ENCODE results near the gene FBXW11. TPM values are rescaled to one million over a fixed set of nuclear protein-coding genes. Genes with fewer than 3 reads are reported as not detected.

FBXW11 gene
- total RNA-seq, 1 donor from 2014 or later: 71.6 TPM

DNA sequence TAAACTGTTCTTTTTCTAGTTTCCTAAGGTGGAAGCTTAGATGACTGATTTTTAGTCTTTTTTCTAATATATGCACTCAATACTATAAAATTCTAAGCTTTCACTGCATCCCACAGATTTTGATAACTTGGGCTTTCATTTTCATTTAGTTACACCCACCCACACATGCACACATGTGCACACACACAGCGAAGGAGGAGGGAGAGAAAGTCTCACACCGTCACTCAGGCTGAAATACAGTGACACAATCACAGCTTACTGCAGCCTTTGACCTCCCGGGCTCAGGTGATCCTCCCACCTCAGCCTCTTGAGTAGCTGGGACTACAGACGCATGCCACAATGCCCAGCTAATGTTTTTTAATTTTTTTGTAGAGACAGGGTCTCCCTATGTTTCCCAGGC lies 124.3 kb downstream of the FBXW11 start:
- DNase-seq (ENCODE audit: low read depth): no peak
- no peaks in the 10 kb centered on the region for H3K27me3 ChIP-seq (ENCODE audit: control insufficient read depth, insufficient read depth, low read length)
- H3K36me3 ChIP-seq (ENCODE audit: control insufficient read depth, insufficient read depth, low read length): peaks cover under 1% of the 10 kb centered on the region
- TF ChIP-seq CTCF (IDR thresholded peaks at IDR 0.05; ENCODE audit: insufficient read depth, low read length, severe bottlenecking): no peak
- H3K4me3 ChIP-seq (ENCODE audit: low read depth, low read length): no peak overlapping the region
- FAIRE-seq: no peak

GRCh38 chr5:171874234-171874633 lies 132.2 kb downstream of the FBXW11 start:
- H3K27me3 ChIP-seq (ENCODE audit: control insufficient read depth, insufficient read depth, low read length): no peaks in the 10 kb centered on the region
- H3K4me3 ChIP-seq (ENCODE audit: low read depth, low read length): no peak overlapping the region
- FAIRE-seq: no peak
- no peak for DNase-seq (ENCODE audit: low read depth)
- peaks cover 12% of the 10 kb centered on the region for H3K36me3 ChIP-seq (ENCODE audit: control insufficient read depth, insufficient read depth, low read length)
- no peak for TF ChIP-seq CTCF (IDR thresholded peaks at IDR 0.05; ENCODE audit: insufficient read depth, low read length, severe bottlenecking)

DNA sequence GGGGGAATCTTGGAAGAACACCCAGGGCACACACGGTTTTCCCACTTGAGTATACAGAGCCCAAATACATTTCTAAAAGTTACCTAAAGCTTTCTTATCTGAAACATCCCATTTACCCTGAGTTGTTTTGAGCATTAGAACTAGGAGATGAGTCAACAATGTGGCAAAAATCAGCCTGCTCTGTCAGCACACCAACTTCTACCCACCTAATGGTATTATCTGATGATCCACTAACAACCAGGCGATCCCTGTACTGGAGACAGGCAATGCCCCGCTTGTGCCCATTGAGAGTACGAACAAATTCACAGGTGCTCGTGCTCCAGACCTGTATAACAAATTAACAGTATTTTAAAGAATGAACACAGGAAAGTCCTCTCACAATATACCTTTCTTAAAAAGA lies 133.8 kb downstream of the FBXW11 start:
- Histone ChIP-seq H3K27me3 (ENCODE audit: control insufficient read depth, insufficient read depth, low read length) (no peaks in the 10 kb centered on the region), H3K4me3 (ENCODE audit: low read depth, low read length) (no peak overlapping the region), H3K36me3 (ENCODE audit: control insufficient read depth, insufficient read depth, low read length) (peaks cover 12% of the 10 kb centered on the region)
- DNase-seq (ENCODE audit: low read depth) (no peak), FAIRE-seq (no peak)
- no peak for TF ChIP-seq CTCF (IDR thresholded peaks at IDR 0.05; ENCODE audit: insufficient read depth, low read length, severe bottlenecking)

DNA sequence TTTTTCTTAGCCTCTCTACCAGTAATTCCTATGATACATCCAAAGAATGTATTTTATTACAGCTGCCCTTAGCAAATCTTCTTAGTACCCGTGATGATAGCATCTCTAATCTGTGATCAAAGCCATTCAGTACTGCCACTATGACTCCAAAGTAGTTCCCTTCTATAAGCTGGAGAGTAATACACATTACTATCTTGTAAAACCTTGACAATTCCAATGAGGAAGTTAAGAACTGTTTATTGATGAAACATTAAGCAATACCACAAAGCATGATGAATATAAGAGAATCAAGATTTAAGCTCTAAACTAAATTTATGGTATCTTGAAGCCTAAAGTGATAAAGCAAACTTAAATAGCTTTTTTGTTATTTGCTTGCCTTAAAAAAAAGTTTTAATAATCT lies 134.7 kb downstream of the FBXW11 start:
- FAIRE-seq (no peak), DNase-seq (ENCODE audit: low read depth) (no peak)
- Histone ChIP-seq H3K27me3 (ENCODE audit: control insufficient read depth, insufficient read depth, low read length) (no peaks in the 10 kb centered on the region), H3K36me3 (ENCODE audit: control insufficient read depth, insufficient read depth, low read length) (peaks cover 11% of the 10 kb centered on the region), H3K4me3 (ENCODE audit: low read depth, low read length) (no peak overlapping the region)
- no peak for TF ChIP-seq CTCF (IDR thresholded peaks at IDR 0.05; ENCODE audit: insufficient read depth, low read length, severe bottlenecking)

- no peak for FAIRE-seq
- no peak for TF ChIP-seq CTCF (IDR thresholded peaks at IDR 0.05; ENCODE audit: insufficient read depth, low read length, severe bottlenecking)
- H3K27me3 ChIP-seq (ENCODE audit: control insufficient read depth, insufficient read depth, low read length): no peaks in the 10 kb centered on the region
- H3K36me3 ChIP-seq (ENCODE audit: control insufficient read depth, insufficient read depth, low read length): peaks cover 6% of the 10 kb centered on the region
- no peak for DNase-seq (ENCODE audit: low read depth)
- H3K4me3 ChIP-seq (ENCODE audit: low read depth, low read length): no peak overlapping the region
These were observed 136.5 kb downstream of the FBXW11 start for GRCh38 chr5:171869956-171870355.

DNA sequence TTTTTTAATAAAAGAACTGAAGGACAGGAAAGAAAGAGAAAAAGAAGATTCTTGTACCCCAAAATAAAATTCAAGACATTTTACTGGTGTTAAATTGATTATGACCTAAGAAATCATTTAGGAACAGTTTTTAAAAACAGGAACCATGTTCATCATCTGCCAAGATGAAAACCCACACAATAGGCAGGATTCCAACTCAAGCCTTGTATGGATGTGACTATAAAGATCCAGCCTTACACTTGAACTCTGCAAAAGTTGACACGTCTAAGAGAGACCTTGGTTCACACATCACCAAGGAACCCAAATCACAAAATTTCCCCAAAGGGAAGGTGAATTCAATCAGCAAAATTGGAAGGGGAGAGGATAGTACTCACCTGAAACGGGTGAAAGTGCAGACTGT lies 138.2 kb downstream of the FBXW11 start:
- DNase-seq (ENCODE audit: low read depth): no peak
- H3K36me3 ChIP-seq (ENCODE audit: control insufficient read depth, insufficient read depth, low read length): peaks cover 6% of the 10 kb centered on the region
- H3K27me3 ChIP-seq (ENCODE audit: control insufficient read depth, insufficient read depth, low read length): no peaks in the 10 kb centered on the region
- no peak overlapping the region for H3K4me3 ChIP-seq (ENCODE audit: low read depth, low read length)
- FAIRE-seq: no peak
- TF ChIP-seq CTCF (IDR thresholded peaks at IDR 0.05; ENCODE audit: insufficient read depth, low read length, severe bottlenecking): no peak
